GM18861 (cell line): ENCODE data around the gene FMN1.

Experiments used
- ATAC-seq: cut with Tn5 transposase; IDR thresholded peaks from one replicate; pipeline ENCODE4 v1.9.1; 2021; ENCODE audit not compliant: unreplicated experiment

Gene FMN1

GRCh38 chr15:32792436-32792835 lies 402.1 kb downstream of the FMN1 start:
- ATAC-seq = no peak

GRCh38 chr15:32790352-32790999 lies 404.0 kb downstream of the FMN1 start:
- no peak for ATAC-seq

- ATAC-seq = no peak
Observed at GRCh38 chr15:32787949-32788348, 406.6 kb downstream of the FMN1 start.

GRCh38 chr15:32786906-32787305 lies 407.6 kb downstream of the FMN1 start:
- ATAC-seq = no peak

- ATAC-seq = no peak
Observed at GRCh38 chr15:32784581-32784980, 409.9 kb downstream of the FMN1 start.

- no peak for ATAC-seq
Observed at GRCh38 chr15:32781781-32782180, 412.7 kb downstream of the FMN1 start.

- ATAC-seq = no peak
Observed at GRCh38 chr15:32778391-32779176, 415.9 kb downstream of the FMN1 start.

GRCh38 chr15:32775103-32775502 lies 419.4 kb downstream of the FMN1 start:
- ATAC-seq = no peak

GRCh38 chr15:32774022-32774421 lies 420.5 kb downstream of the FMN1 start:
- no peak for ATAC-seq

DNA sequence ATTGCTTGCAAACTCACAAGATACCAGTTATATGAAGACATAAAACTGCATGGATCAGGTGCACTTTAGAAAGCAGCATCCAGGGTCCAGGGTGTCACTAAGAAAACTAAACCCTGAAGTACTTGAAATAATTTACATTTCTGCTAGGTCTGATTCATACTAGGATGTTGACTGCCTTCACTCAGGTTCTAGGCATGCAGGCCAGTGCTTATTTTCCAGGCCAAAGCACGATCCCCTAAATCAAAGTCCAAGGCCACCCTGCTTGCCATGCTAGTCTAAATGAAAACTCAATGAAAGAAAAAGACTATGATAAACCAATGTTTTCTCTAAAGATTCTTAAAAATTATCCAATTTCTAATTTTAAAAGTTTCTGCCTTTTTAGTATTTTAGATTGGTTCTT lies 427.3 kb downstream of the FMN1 start:
- ATAC-seq = no peak

DNA sequence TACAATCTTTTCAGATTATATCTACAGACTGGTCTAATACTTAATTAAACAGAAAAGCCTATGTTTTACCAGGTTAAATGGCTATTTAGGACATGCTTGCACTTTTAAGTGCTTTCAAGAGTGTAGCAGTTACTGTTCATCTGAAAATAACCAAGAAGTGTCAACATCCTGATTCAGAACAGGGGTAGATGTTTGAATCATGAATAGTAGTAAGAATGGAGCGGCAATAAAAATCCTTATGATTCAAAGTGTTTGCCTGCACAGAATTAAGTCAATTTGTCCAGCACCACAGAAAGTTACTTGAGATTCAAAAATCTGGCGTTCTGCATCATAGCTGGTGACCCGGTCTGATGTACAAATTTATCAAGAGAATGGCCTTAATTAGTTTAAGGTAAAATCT lies 428.4 kb downstream of the FMN1 start:
- no peak for ATAC-seq

DNA sequence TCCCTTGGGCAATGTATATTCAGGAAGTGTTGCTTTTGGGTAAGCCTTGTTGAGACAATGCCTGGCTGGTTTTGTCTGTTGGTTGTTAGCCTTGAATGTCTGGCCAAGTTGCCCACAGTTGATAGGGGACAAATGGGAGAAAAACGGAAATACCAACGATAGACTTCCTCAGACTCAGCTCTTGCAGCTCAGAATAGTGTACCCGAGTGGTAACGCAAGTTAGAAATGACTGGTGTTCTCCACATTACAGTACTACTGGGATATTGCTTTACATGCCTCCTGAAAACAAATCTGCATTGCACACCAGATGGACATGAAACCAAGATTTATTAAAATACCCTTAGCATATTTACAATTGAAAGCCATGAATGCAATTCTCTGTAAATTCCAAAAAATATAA lies 429.3 kb downstream of the FMN1 start:
- ATAC-seq = no peak

GRCh38 chr15:32763295-32763694 lies 431.2 kb downstream of the FMN1 start:
- no peak for ATAC-seq

DNA sequence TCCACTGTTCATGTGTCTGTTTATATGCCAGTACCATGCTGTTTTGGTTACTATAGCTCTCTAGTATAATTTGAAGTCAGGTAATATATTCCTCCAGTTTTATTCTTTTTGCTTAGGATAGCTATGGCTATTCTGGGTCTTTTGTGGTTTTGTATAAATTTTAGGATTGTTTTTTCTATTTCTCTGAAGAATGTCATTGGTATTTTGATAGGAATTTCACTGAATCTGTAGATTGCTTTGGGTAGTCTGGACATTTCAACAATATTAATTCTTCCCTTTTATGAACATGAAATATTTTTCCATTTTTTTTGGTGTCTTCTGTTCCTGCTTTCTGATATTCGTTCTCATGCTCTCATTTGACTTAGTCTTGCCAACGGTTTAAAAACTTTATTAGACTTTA lies 437.1 kb downstream of the FMN1 start:
- ATAC-seq = no peak

GRCh38 chr15:32750979-32751378 lies 443.5 kb downstream of the FMN1 start:
- no peak for ATAC-seq

- ATAC-seq = no peak
Observed at GRCh38 chr15:32747921-32748342, 446.6 kb downstream of the FMN1 start.

GRCh38 chr15:32746116-32746857 lies 448.2 kb downstream of the FMN1 start:
- ATAC-seq = no peak

DNA sequence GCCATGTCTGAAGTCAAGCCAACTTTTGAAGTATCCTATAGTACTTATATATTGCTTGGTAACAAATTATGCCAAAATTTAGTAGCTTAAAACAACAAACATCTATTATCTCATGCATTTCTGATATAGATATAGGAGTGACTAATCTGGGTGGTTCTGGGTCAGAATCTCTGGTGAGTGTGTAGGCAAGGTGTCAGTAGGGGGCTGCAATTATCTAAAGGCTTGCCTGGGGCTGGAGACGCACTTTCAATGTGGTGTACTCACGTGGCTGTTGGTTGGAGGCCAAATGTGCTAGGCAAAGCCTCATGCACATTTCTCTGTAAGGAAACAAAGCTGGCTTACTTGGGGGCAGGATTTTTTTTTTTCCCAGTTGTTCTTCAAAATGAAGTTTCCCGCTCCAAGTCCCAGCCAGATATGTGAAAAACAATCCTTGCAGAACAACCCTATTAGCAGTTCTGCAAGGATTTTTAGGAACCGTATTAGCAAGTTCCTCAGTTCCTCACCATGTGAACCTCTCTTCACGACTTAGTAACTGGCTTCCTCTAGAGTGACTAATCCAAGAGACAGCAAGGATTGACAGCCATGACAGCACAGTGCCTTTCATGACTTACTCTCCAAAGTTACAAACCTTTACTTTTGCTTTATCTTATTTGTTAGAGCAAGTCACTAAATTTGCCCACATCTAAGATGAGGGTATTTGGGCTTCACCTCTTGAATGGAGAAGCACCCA lies 450.9 kb downstream of the FMN1 start:
- no peak for ATAC-seq

- ATAC-seq = no peak
Observed at GRCh38 chr15:32739522-32740063, 454.9 kb downstream of the FMN1 start.

DNA sequence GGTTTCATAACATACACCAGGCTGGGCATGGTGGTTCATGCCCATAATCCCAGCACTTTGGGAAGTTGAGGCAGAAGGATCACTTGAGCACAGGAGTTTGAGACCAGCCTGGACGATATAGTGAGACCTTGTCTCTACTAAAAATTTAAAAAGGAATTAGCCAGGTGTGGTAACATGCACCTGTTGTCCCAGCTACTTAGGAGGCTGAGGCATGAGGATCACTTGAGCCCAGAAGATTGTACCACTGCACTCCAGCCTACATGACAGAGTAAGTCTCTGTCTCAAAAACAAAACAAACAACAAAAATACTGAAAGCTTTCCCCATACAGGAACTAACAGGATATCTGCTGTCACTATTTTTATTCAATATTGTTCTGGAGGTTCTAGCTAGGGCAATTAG lies 455.8 kb downstream of the FMN1 start:
- ATAC-seq = no peak

DNA sequence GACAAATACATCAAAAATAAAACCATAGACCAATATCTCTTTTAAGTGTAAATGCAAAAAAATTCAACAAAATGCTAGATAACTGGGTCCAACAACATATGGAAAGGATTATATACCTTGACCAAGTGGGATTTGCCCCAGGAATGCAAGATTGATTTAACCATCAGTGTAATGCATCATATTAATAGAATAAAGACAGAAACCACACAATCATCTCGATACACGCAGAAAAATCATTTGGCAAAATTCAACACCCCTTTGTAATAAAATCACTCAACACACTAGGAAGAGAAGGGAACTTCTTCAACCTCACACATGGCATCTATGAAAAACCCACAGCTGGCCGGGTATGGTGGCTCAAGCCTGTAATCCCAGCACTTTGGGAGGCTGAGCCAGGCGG lies 457.2 kb downstream of the FMN1 start:
- ATAC-seq = no peak
